ENCODE data around the gene TNFSF10.
A peak's percentile ranks its signal among the peaks of the same experiment; 100 is the strongest.

TNFSF10 gene

GRCh38 chr3:172552607-172553006 is 29.4 kb upstream of the TNFSF10 start:
- TF ChIP-seq, protein P1, sequence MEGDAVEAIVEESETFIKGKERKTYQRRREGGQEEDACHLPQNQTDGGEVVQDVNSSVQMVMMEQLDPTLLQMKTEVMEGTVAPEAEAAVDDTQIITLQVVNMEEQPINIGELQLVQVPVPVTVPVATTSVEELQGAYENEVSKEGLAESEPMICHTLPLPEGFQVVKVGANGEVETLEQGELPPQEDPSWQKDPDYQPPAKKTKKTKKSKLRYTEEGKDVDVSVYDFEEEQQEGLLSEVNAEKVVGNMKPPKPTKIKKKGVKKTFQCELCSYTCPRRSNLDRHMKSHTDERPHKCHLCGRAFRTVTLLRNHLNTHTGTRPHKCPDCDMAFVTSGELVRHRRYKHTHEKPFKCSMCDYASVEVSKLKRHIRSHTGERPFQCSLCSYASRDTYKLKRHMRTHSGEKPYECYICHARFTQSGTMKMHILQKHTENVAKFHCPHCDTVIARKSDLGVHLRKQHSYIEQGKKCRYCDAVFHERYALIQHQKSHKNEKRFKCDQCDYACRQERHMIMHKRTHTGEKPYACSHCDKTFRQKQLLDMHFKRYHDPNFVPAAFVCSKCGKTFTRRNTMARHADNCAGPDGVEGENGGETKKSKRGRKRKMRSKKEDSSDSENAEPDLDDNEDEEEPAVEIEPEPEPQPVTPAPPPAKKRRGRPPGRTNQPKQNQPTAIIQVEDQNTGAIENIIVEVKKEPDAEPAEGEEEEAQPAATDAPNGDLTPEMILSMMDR (IDR thresholded peaks at IDR 0.05; ENCODE audit: insufficient read depth, low read depth, low read length, missing control alignments): no peak
- H3K4me3 ChIP-seq (ENCODE audit: low read length): no peak overlapping the region
- DNase-seq (ENCODE audit: low read depth): no peak

- TF ChIP-seq, protein P1 (IDR thresholded peaks at IDR 0.05; ENCODE audit: insufficient read depth, low read depth, low read length, missing control alignments): no peak
- no peak for DNase-seq (ENCODE audit: low read depth)
- no peak overlapping the region for H3K4me3 ChIP-seq (ENCODE audit: low read length)
Measured at GRCh38 chr3:172551874-172552273, 28.6 kb upstream of the TNFSF10 start.

- DNase-seq (ENCODE audit: low read depth): peak; percentile 99
- TF ChIP-seq, protein P1 (IDR thresholded peaks at IDR 0.05; ENCODE audit: insufficient read depth, low read depth, low read length, missing control alignments): no peak
- H3K4me3 ChIP-seq (ENCODE audit: low read length): no peak overlapping the region
Measured at GRCh38 chr3:172550347-172550943, 27.2 kb upstream of the TNFSF10 start.

- DNase-seq (ENCODE audit: low read depth): no peak
- TF ChIP-seq, protein P1 (IDR thresholded peaks at IDR 0.05; ENCODE audit: insufficient read depth, low read depth, low read length, missing control alignments): no peak
- no peak overlapping the region for H3K4me3 ChIP-seq (ENCODE audit: low read length)
Measured at GRCh38 chr3:172549144-172549543, 25.9 kb upstream of the TNFSF10 start.

- DNase-seq (ENCODE audit: low read depth): no peak
- TF ChIP-seq, protein P1 (IDR thresholded peaks at IDR 0.05; ENCODE audit: insufficient read depth, low read depth, low read length, missing control alignments): no peak
- no peak overlapping the region for H3K4me3 ChIP-seq (ENCODE audit: low read length)
Measured at GRCh38 chr3:172546628-172547214, 23.5 kb upstream of the TNFSF10 start.

DNA sequence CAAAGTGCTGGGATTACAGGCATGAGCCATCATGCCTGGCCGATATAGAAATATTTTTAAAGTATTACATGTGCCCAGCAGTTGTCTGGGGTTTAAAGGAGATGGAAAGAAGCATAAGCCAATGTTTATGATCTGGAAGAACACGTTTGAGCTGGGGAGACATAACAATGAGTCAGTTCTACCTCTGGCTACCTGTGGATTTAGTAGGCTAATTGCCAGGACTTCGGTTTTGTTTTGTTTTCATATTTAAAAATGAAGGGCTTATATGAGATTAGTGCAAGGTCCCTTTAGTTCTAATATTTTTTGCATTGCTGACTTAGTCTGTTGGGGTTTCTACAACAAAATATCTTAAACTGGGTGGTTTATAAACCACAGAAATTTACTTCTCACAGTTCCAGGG is 22.9 kb upstream of the TNFSF10 start:
- TF ChIP-seq, protein P1 (IDR thresholded peaks at IDR 0.05; ENCODE audit: insufficient read depth, low read depth, low read length, missing control alignments): no peak
- peak; percentile 95 for DNase-seq (ENCODE audit: low read depth)
- H3K4me3 ChIP-seq (ENCODE audit: low read length): no peak overlapping the region

- H3K4me3 ChIP-seq (ENCODE audit: low read length): no peak overlapping the region
- TF ChIP-seq, protein P1 (IDR thresholded peaks at IDR 0.05; ENCODE audit: insufficient read depth, low read depth, low read length, missing control alignments): no peak
- no peak for DNase-seq (ENCODE audit: low read depth)
Measured at GRCh38 chr3:172544404-172544803, 21.2 kb upstream of the TNFSF10 start.
